SHP77 (cell line): Measurements from ENCODE around the gene ZNF23.
"Not testable (repeated sequence)": the region's sequence is repeated elsewhere in the genome, so short reads cannot be mapped to it uniquely, and the experiment has no call there.

ENCODE experiments used
- DNase-seq, 2 experiments: peaks; one replicate each; lab custom pipeline; 2025; lab: John Stamatoyannopoulos, UW

ZNF23 gene

GRCh38 chr16:71461686-71462648, at the start of gene ZNF23:
Gene ZNF23 (minus strand): TSS chr16:71462247. CDS start chr16:71456796, 5,451 bp downstream.
- peak; percentile 52 to 69 for DNase-seq

DNA sequence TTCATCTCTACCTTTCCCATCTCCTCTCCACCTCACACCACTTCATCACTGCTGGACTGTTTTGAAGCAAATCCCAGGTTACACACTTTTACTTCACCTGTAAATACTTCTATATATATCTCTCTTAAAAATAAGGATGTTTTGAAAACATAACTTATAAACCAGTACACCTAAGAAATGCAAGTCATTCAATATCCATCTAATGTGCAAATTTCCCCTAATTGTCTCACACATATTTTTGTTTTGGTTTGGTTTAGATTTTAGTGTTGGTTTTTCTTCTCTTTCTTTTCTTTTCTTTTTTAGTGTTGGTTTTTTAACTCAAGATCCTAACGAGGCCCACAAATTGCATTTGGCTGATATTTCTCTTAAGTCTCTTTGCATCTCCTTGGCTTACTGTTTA, 45.0 kb upstream of the ZNF23 start:
- no peak for DNase-seq

DNA sequence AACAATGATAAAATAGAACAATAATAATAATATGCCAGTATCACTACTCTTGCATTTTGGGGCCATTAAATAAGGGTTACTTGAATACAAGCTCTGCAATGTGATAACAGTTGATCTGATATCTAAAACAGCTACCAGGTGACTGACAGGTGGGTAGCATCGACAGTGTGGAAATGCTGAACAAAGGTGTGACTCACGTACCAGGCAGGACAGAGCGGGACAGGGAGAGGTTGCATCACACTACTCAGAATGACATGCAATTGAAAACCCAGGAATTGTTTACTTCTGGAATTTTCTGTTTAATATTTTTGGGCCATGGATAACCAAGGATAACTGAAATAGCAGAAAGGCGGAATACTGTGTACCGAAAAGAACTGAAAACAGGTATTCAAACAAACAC, 42.9 kb upstream of the ZNF23 start:
- DNase-seq: no peak

GRCh38 chr16:71504051-71504450, 42.0 kb upstream of the ZNF23 start:
- DNase-seq: not testable (repeated sequence)

DNA sequence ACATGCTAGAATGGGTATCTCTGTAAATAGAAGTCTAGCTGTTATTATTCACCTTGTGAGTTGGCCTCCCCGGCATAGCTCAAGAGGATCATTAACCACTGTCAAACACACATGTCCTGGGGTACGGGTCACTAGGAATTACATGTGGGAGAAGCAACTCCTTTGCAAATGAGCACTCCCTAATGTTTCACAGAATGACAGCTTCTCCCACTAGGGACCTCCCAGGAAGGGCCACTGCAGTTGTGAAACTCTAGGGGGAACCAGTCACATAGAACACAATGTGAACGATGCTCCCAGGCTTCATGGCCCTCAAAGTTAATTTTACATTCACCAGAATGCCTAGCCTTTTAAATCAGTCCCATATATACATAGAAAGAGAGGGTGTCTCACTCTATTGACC, 39.5 kb upstream of the ZNF23 start:
- DNase-seq: no peak

DNA sequence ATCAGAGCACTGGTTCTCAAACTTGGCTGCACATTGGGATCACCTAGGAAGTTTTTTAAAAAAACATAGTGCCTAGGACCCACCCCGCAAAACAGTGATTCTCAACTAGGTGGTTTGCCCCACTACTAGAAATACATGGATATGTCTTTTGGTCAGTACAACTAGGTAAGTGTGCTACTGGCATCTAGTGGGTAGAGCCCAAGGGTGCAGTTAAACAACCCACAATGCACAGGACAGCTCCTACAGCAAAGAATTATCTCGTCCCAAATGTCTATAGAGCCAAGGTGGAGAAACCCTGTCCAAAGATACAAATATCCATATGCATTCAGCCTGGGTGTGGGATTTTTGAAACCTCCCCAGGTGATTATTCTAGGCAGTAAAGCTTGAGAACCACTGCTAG, 38.9 kb upstream of the ZNF23 start:
- DNase-seq: no peak

DNA sequence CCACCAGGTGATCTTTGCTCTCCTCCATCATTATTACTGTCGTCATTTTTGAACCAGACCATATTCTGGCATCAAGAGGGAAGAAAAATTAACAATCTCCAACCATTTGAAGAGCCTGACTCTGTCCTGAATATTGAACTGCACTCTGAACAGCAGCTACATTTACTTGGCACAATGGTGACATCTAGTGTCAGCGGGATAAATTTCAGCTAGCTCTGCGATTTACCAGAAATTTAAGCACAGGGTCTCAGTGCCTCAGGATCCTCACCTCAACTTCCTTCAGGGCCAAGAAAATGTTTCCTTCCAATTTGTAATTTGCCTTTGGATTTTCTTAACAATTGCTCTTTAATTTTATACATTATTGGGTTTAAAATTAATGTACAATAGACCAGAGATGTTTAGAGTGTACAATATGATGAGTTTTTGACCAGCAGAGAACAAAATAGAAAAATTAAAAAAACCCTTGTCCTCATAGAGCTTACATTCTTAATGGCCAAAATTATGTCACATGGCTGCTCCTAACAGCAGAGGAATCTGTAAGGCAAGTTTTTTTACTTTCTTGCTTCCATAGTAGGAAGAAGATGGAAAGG, 37.8 kb upstream of the ZNF23 start:
- peak; percentile 41 to 61 for DNase-seq

DNA sequence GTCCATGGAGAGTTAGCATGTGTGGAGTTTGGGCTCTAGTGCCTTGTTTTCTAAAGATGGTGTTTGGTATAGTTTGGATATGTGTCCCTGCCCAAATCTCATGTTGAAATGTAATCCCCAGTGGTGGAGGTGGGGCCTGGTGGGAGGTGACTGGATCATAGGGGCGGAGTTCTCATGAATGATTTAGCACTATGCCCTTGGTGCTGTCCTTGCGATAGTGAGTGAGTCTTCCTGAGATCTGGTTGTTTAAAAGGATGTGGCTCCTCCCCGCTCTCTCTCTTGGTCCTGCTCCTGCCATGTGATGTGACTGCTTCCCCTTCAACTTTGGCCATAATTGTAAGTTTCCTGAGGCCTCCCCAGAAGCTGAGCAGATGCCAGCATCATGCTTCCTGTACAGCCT, 36.0 kb upstream of the ZNF23 start:
- no peak for DNase-seq

DNA sequence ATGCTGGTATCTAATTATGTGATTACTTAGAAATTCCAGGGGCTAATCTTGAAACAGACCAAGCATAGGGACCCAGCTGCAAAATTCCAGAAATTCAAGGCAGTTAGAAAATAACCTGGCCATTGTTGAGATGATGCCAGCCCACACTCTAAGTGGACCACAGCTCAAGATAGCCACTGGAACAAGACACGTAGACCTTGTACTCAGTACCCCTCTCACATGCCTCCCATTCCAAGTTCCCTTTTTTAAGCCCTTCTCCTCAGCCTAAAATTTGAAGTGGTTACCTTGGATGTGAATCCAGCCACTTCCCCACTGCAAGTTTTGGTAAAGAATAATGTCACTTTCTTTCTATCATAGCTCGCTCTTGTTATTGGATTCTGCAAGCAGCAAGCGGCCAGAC, 31.2 kb upstream of the ZNF23 start:
- DNase-seq: no peak

DNA sequence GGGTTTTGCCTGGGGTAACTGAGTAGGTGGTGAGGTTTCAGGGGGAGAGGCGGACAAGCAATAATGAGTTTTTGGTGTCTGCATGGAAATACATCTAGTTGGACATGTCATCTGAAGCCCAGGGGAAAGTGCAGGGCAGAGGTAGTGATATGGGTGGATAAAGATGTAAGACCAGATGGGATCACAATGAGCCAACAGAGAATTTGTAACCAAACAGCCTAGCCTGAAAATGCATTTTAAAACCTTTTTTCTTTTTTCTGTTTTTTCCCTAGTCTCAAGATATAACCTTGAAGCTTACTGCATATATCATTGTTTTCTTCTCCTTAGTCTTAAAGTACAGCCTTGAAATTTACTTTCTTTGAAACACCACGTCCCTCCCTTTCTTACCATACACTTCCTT, 30.7 kb upstream of the ZNF23 start:
- no peak for DNase-seq

DNA sequence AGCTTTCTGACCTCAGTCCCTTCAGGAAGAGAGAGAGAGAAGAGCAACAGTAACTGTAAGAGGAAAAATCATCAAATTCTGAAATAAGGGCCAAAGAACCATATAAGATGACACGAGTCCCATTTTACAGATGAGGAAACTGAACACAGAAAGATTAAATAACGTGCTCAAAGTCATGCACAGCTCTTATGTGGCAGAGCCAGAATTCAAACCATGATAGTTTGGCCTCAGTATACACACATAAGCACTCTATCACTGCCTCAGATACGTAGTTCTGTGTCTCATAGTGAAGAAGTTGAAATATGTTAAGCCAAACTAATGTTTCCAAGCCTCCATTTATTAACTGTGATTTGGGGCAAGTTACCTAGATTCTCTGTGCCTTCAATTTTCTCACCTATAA, 29.0 kb upstream of the ZNF23 start:
- DNase-seq: no peak

DNA sequence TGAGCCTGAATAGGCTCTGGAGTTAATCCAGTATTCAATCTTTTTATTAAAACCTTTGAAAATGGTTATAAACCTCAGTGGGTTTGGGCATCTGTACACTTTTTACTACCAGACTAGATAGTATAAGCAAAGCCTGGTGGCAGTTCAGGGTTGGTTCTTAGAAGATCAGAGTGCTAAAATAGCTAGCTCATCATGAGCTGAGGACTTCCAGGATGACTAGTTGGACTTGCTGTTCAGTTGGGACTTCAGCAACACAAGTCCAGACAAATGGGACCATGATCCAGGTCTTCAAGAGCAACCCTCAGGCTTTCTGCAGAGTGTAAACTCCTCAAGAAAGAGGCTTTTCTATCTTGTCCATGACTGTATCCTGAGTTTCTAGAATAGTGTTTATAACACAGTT, 28.3 kb upstream of the ZNF23 start:
- no peak for DNase-seq

- DNase-seq: no peak
These were observed 27.1 kb upstream of the ZNF23 start, which contains the start of gene ZNF19 for GRCh38 chr16:71489122-71489521. Gene ZNF19 (minus strand): TSS chr16:71489324. CDS start chr16:71482114, 7,210 bp downstream.

GRCh38 chr16:71484006-71484893, 22.2 kb upstream of the ZNF23 start:
- peak; percentile 86 to 87 for DNase-seq

DNA sequence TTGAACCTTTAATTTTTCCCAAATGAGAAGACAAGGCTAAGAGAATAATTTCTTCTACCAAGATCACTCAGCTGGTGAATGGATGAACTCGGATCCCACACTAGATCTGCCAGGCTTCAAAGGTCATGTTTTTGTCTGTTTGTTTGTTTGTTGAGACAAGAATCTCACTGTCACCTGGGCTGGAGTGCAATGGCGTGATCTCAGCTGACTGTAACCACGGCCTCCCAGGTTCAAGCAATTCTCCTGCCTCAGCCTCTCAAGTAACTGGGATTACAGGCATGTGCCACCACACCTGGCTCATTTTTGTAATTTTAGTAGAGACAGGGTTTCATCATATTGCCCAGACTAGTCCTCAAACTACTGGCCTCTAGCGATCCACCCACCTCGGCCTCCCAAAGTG, 20.5 kb upstream of the ZNF23 start:
- DNase-seq: no peak

- no peak for DNase-seq
These were observed 18.9 kb upstream of the ZNF23 start for GRCh38 chr16:71480956-71481355.

- peak; percentile 8 to 10 for DNase-seq
These were observed 17.4 kb upstream of the ZNF23 start for GRCh38 chr16:71479420-71479819.

GRCh38 chr16:71476457-71477124, 14.5 kb upstream of the ZNF23 start:
- DNase-seq: no peak

DNA sequence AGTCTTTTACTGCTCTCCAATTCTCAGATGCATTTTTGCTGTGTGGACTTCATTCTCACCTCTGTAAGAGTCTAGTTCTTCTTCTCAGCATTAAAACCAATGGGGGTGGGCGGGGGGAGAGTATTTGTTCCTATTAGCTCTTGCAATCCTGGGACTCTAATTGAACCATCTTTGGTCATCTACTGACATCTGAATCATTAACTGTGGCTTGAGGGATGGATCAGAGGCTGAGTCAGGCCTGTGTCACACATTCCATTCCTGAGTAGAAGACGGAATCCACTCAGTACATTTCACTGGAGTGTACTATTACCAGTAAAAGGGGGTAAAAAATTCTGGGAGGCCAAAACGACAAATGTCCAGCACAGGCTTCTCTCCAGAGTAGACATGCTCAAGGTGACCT, 12.8 kb upstream of the ZNF23 start:
- no peak for DNase-seq

DNA sequence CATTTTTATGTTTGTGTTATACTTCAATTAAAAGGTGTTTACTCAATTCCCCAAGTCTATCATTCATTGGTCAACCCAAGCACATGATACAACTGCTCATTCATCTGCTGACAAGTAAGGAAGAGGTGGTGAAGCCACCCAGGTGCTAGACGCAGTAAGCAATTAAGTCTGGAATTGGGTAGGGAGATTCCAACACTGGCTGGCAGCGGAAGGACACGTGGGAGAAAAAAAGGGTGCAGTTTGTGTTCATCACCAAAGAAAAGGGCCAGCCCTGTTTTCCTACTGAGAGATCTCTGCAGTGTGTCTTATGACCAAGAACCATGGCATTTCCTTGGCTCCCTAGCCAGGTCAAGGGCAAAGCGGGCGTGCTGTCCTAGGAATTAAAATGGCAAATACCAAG, 11.8 kb upstream of the ZNF23 start:
- DNase-seq: no peak

- no peak for DNase-seq
These were observed 10.9 kb upstream of the ZNF23 start for GRCh38 chr16:71472931-71473330.

- no peak for DNase-seq
These were observed 10.0 kb upstream of the ZNF23 start for GRCh38 chr16:71472051-71472450.
